HepG2 (cell line): ENCODE data around the gene P3H3. TPM values are rescaled to one million over a fixed set of nuclear protein-coding genes. Genes with fewer than 3 reads are reported as not detected.

Experiments used
- ATAC-seq: fragments of 200-7000 bp; cut with Tn5 transposase; 3 replicates; pipeline ENCODE4 v1.9.1; 2020; ENCODE audit warnings: mild to moderate bottlenecking, moderate library complexity
- BruUV-seq: library from RNA; stranded (reverse); fragments of 400-500 nt; replicated peaks from 2 replicates; lab custom pipeline; 2021; lab: Mats Ljungman, UMichigan
- CTCF ChIA-PET: fragments of 300-600 bp; formaldehyde crosslinking; extraction: SDS; loops from one replicate; lab custom pipeline; 2021; ENCODE audit warnings: low total read pairs, inconsistent platforms, low intra/inter-chr PET ratio; lab: Yijun Ruan, JAX
- POLR2A ChIA-PET: fragments of 350-600 bp; sonication (Branson Sonifier 250); formaldehyde crosslinking; loops from one replicate; lab custom pipeline; 2020; ENCODE audit warnings: antibody characterized with exemption, inconsistent platforms; lab: Yijun Ruan, JAX
- DNase-seq: peaks from one replicate; pipeline ENCODE4 v3.0.0-alpha.2; 2015; ENCODE audit warnings: low spot score
- FAIRE-seq: peaks from 3 replicates; lab custom pipeline; 2011; peaks lifted over from hg19 to GRCh38; lab: Jason Lieb, UNC
- H2AFZ ChIP-seq: one replicate; pipeline ENCODE4 v1.6.1; 2011; ENCODE audit warnings: low read length, inconsistent platforms
- H3K27ac ChIP-seq: fragments of 300-600 bp; 3 replicates; pipeline ENCODE4 v1.8.0; 2011; ENCODE audit warnings: mixed run types, mild to moderate bottlenecking, mixed read lengths, low read length, inconsistent platforms; ENCODE audit not compliant: insufficient read depth; ENCODE audit errors: extremely low read length
- H3K27me3 ChIP-seq, 2 experiments: fragments of 200-600 bp in 1 of 2; 2 replicates in 1 of 2; 3 replicates in 1 of 2; pipeline versions ENCODE4 v1.6.0 to v1.8.0; 2011; ENCODE audit warnings: low read length in 2 of 2, mild to moderate bottlenecking in 2 of 2, moderate library complexity in 2 of 2, inconsistent platforms in 1 of 2; ENCODE audit not compliant: insufficient read depth in 2 of 2, control insufficient read depth in 1 of 2
- H3K36me3 ChIP-seq, 2 experiments: fragments of 200-600 bp in 1 of 2; replicated peaks in 1 of 2; 2 replicates in 1 of 2; 3 replicates in 1 of 2; pipeline versions ENCODE4 v1.5.1 to v1.8.0; 2011; ENCODE audit warnings: low read length in 2 of 2, inconsistent platforms in 1 of 2; ENCODE audit not compliant: insufficient read depth in 2 of 2, control insufficient read depth in 1 of 2
- H3K4me1 ChIP-seq: 2 replicates; pipeline ENCODE4 v1.5.1; 2012; ENCODE audit warnings: low read length, inconsistent platforms; ENCODE audit not compliant: insufficient read depth
- H3K4me2 ChIP-seq: 2 replicates; pipeline ENCODE4 v1.6.0; 2011; ENCODE audit warnings: low read depth, low read length, inconsistent platforms
- H3K4me3 ChIP-seq, 3 experiments: fragments of 200-600 bp in 1 of 3; sonication (generic), shearing (Covaris generic) in 1 of 3; replicated peaks in 1 of 3; 2 replicates each; pipeline ENCODE4 v1.5.1; 2011 to 2016; ENCODE audit warnings: low read length in 3 of 3, inconsistent platforms in 2 of 3, low read depth in 2 of 3, mild to moderate bottlenecking in 2 of 3, control low read depth in 1 of 3, mixed read lengths in 1 of 3; ENCODE audit not compliant: insufficient read depth in 1 of 3
- H3K79me2 ChIP-seq: one replicate; pipeline ENCODE4 v1.6.1; 2011; ENCODE audit warnings: low read length, inconsistent platforms; ENCODE audit not compliant: insufficient read depth
- H3K9ac ChIP-seq: 2 replicates; pipeline ENCODE4 v1.6.0; 2011; ENCODE audit warnings: mild to moderate bottlenecking, low read depth, low read length, inconsistent platforms; ENCODE audit not compliant: insufficient read depth
- H3K9me3 ChIP-seq: 2 replicates; pipeline ENCODE4 v1.5.1; 2012; ENCODE audit warnings: mild to moderate bottlenecking, low read length
- H4K20me1 ChIP-seq: 2 replicates; pipeline ENCODE4 v1.6.0; 2011; ENCODE audit warnings: inconsistent platforms, mild to moderate bottlenecking, low read length, moderate library complexity; ENCODE audit not compliant: insufficient read depth
- GATAD1 ChIP-seq: IDR thresholded peaks from 2 replicates; pipeline ENCODE4 v1.6.1; 2016; ENCODE audit warnings: missing genetic modification reagents, missing compliant biosample characterization
- NFE2L1 ChIP-seq: sonication (generic); formaldehyde crosslinking; IDR thresholded peaks from 2 replicates; pipeline ENCODE4 v1.4.0; 2020; ENCODE audit warnings: missing genetic modification reagents, mild to moderate bottlenecking, borderline replicate concordance
- STAT5B ChIP-seq: sonication (generic); formaldehyde crosslinking; IDR thresholded peaks from 2 replicates; pipeline ENCODE4 v1.4.0; 2020; ENCODE audit warnings: missing genetic modification reagents
- ZBTB21 ChIP-seq: sonication (generic); formaldehyde crosslinking; IDR thresholded peaks from 2 replicates; pipeline ENCODE4 v1.4.0; 2020; ENCODE audit warnings: missing genetic modification reagents
- ZNF343 ChIP-seq: sonication (generic); formaldehyde crosslinking; IDR thresholded peaks from 2 replicates; pipeline ENCODE4 v1.4.0; 2020; ENCODE audit warnings: mild to moderate bottlenecking, missing genetic modification reagents
- WGBS: methylation state at CpG from one replicate; pipeline ENCODE4 v1.1.6; 2017; ENCODE audit warnings: low lambda C conversion rate; 5-methylcytosine and 5-hydroxymethylcytosine counted together
- in situ Hi-C: cut with HindIII; loops from 2 replicates; pipeline ENCODE4 v1.10.0; 2017; ENCODE audit warnings: low pct_unique_long_range_greater_than_20kb; ENCODE audit not compliant: extremely low pct_ligation_motif_present
- intact Hi-C: fragments of 100-400 bp; cut with micrococcal nuclease; formaldehyde crosslinking; loops from one replicate; pipeline ENCODE4 v1.10.0; 2022; ENCODE audit not compliant: unreplicated experiment
- polyA plus RNA-seq, 8 experiments: library from polyadenylated mRNA; depleted of rRNA in 3 of 8; stranded (reverse) in 7 of 8; unstranded in 1 of 8; fragments of >200 nt; fragmentation: Illumina TruSeq in 4 of 8; extraction: Trizol in 4 of 8; gene quantifications; 2 replicates each; pipeline versions ENCODE4 v1.2.1 to v1.2.3, GENCODE V29; 2011 to 2016; ENCODE audit warnings: low read depth in 4 of 8, missing spikeins in 1 of 8, mixed read lengths in 1 of 8; ENCODE audit not compliant: insufficient read depth in 1 of 8
- total RNA-seq, 5 experiments: library from RNA; depleted of rRNA; stranded (reverse); fragments of >200 nt; fragmentation: Illumina TruSeq; extraction: Trizol; gene quantifications; 2 replicates each; pipeline ENCODE4 v1.2.3, GENCODE V29; 2016; ENCODE audit warnings: low read depth in 1 of 5
- TF ChIP-seq, protein P1 (sequence below): sonication (generic); formaldehyde crosslinking; IDR thresholded peaks from 2 replicates; pipeline ENCODE4 v1.8.1; 2022; ENCODE audit warnings: low read depth, mild to moderate bottlenecking, missing genetic modification reagents
- TF ChIP-seq, protein P2 (sequence below): sonication (generic); formaldehyde crosslinking; IDR thresholded peaks from 2 replicates; pipeline ENCODE4 v1.9.0; 2022; ENCODE audit warnings: low read depth, missing genetic modification reagents
- TF ChIP-seq, protein P3 (sequence below): sonication (generic); formaldehyde crosslinking; IDR thresholded peaks from 2 replicates; pipeline ENCODE4 v1.4.0; 2020; ENCODE audit warnings: missing genetic modification reagents
- TF ChIP-seq, protein P4 (sequence below): sonication (generic); formaldehyde crosslinking; IDR thresholded peaks from 2 replicates; pipeline ENCODE4 v1.5.0; 2020; ENCODE audit warnings: mild to moderate bottlenecking, low read depth, missing genetic modification reagents, borderline replicate concordance
- TF ChIP-seq, protein P5 (sequence below): sonication (generic); formaldehyde crosslinking; IDR thresholded peaks from 2 replicates; pipeline ENCODE4 v1.9.0; 2022; ENCODE audit warnings: missing genetic modification reagents, mild to moderate bottlenecking, borderline replicate concordance

The P3H3 gene
- total and polyA plus RNA-seq, 2 of the 13 experiments (the other 11 are each of a cell fraction or from before 2014, with no cell fraction given) = 20.1 to 20.5 TPM

DNA sequence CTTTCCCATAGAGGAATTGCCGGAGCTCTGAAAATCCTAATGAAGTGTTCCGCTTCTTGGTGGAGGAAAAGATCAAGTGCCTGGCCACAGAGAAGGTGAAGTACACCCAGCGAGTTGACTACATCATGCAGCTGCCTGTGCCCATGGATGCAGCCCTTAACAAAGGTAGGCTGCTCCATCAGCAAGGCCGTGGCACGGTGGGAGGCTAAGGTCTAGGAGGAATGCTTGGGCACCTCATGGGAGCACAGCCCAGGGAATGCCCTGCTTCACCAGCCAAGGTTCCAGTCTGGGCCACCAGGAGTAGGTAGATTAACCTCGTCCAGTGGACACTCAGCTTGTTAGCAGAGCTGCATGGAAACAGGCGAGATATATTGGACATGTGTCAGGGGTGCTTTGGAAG lies 32.7 kb downstream of the P3H3 start:
- ChIA-PET POLR2A (interaction anchor here (1.3 kb wide), 1 partner anchor 9 kb away, joined by 3 read pairs; the partner anchor contains the start of gene USP5), CTCF (no interaction called here)
- H3K79me2 ChIP-seq = no peaks in the 10 kb centered on the region
- no peaks in the 10 kb centered on the region for H4K20me1 ChIP-seq
- in situ Hi-C loops (no loop called here), intact Hi-C loops (no loop called here)
- DNase-seq = no peak
- TF ChIP-seq GATAD1 (CRISPR knock-in tag) = no peak
- TF ChIP-seq ZNF343 (CRISPR knock-in tag) = no peak
- TF ChIP-seq, protein P1, sequence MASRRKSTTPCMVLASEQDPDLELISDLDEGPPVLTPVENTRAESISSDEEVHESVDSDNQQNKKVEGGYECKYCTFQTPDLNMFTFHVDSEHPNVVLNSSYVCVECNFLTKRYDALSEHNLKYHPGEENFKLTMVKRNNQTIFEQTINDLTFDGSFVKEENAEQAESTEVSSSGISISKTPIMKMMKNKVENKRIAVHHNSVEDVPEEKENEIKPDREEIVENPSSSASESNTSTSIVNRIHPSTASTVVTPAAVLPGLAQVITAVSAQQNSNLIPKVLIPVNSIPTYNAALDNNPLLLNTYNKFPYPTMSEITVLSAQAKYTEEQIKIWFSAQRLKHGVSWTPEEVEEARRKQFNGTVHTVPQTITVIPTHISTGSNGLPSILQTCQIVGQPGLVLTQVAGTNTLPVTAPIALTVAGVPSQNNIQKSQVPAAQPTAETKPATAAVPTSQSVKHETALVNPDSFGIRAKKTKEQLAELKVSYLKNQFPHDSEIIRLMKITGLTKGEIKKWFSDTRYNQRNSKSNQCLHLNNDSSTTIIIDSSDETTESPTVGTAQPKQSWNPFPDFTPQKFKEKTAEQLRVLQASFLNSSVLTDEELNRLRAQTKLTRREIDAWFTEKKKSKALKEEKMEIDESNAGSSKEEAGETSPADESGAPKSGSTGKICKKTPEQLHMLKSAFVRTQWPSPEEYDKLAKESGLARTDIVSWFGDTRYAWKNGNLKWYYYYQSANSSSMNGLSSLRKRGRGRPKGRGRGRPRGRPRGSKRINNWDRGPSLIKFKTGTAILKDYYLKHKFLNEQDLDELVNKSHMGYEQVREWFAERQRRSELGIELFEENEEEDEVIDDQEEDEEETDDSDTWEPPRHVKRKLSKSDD (CRISPR knock-in tag) = no peak
- no peak for TF ChIP-seq ZBTB21 (CRISPR knock-in tag)
- no peak for TF ChIP-seq STAT5B (CRISPR knock-in tag)
- no peak for TF ChIP-seq NFE2L1
- TF ChIP-seq, protein P2, sequence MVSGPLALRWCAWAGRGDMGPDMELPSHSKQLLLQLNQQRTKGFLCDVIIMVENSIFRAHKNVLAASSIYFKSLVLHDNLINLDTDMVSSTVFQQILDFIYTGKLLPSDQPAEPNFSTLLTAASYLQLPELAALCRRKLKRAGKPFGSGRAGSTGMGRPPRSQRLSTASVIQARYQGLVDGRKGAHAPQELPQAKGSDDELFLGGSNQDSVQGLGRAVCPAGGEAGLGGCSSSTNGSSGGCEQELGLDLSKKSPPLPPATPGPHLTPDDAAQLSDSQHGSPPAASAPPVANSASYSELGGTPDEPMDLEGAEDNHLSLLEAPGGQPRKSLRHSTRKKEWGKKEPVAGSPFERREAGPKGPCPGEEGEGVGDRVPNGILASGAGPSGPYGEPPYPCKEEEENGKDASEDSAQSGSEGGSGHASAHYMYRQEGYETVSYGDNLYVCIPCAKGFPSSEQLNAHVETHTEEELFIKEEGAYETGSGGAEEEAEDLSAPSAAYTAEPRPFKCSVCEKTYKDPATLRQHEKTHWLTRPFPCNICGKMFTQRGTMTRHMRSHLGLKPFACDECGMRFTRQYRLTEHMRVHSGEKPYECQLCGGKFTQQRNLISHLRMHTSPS (CRISPR knock-in tag) = no peak
- TF ChIP-seq, protein P3, sequence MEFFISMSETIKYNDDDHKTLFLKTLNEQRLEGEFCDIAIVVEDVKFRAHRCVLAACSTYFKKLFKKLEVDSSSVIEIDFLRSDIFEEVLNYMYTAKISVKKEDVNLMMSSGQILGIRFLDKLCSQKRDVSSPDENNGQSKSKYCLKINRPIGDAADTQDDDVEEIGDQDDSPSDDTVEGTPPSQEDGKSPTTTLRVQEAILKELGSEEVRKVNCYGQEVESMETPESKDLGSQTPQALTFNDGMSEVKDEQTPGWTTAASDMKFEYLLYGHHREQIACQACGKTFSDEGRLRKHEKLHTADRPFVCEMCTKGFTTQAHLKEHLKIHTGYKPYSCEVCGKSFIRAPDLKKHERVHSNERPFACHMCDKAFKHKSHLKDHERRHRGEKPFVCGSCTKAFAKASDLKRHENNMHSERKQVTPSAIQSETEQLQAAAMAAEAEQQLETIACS (CRISPR knock-in tag) = no peak
- TF ChIP-seq, protein P4, sequence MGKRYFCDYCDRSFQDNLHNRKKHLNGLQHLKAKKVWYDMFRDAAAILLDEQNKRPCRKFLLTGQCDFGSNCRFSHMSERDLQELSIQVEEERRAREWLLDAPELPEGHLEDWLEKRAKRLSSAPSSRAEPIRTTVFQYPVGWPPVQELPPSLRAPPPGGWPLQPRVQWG (CRISPR knock-in tag) = no peak
- TF ChIP-seq, protein P5, sequence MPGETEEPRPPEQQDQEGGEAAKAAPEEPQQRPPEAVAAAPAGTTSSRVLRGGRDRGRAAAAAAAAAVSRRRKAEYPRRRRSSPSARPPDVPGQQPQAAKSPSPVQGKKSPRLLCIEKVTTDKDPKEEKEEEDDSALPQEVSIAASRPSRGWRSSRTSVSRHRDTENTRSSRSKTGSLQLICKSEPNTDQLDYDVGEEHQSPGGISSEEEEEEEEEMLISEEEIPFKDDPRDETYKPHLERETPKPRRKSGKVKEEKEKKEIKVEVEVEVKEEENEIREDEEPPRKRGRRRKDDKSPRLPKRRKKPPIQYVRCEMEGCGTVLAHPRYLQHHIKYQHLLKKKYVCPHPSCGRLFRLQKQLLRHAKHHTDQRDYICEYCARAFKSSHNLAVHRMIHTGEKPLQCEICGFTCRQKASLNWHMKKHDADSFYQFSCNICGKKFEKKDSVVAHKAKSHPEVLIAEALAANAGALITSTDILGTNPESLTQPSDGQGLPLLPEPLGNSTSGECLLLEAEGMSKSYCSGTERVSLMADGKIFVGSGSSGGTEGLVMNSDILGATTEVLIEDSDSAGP = no peak
- no TSS peak for BruUV-seq
- no peak for ATAC-seq
- no peaks in the 10 kb centered on the region for H3K4me1 ChIP-seq
- H3K27me3 ChIP-seq = no peaks in the 10 kb centered on the region
- no peak overlapping the region for H3K4me3 ChIP-seq
- H3K9me3 ChIP-seq = no peaks in the 10 kb centered on the region
- no peak overlapping the region for H2AFZ ChIP-seq
- H3K27ac ChIP-seq = no peak overlapping the region
- peaks cover 44 to 82% of the 10 kb centered on the region in 2 experiments for H3K36me3 ChIP-seq
- H3K9ac ChIP-seq = no peak overlapping the region
- 99% methylated on average over 7 of the region's 7 CpGs for WGBS
- no peak for FAIRE-seq
- no peak overlapping the region for H3K4me2 ChIP-seq
